HG03439 (cell line): ENCODE data around the gene PHETA2.
"Not testable (repeated sequence)": the region's sequence is repeated elsewhere in the genome, so short reads cannot be mapped to it uniquely, and the experiment has no call there.

Experiments used
- ATAC-seq: cut with Tn5 transposase; IDR thresholded peaks from one replicate; pipeline ENCODE4 v1.9.1; 2021; ENCODE audit warnings: mild to moderate bottlenecking, moderate library complexity; ENCODE audit not compliant: unreplicated experiment

The PHETA2 gene

GRCh38 chr22:42069801-42070516 lies 4.1 kb upstream of the PHETA2 start:
- ATAC-seq: no peak

GRCh38 chr22:42070517-42071422 lies 3.3 kb upstream of the PHETA2 start, which contains the start of gene NAGA:
NAGA (minus strand) TSS chr22:42070812; CDS start chr22:42070297, 515 bp downstream.
- peak; percentile 86 for ATAC-seq

GRCh38 chr22:42071508-42071907 lies 2.5 kb upstream of the PHETA2 start:
- ATAC-seq: not testable (repeated sequence)

GRCh38 chr22:42072606-42073330 lies 1.3 kb upstream of the PHETA2 start:
- no peak for ATAC-seq

- no peak for ATAC-seq
Observed at GRCh38 chr22:42073621-42074041, 417 bp upstream of the PHETA2 start.

- no peak for ATAC-seq
Observed at GRCh38 chr22:42074846-42075676, 1.0 kb downstream of the PHETA2 start.

GRCh38 chr22:42076764-42077485 lies 2.9 kb downstream of the PHETA2 start:
- no peak for ATAC-seq

- ATAC-seq: no peak
Observed at GRCh38 chr22:42077486-42078125, 3.6 kb downstream of the PHETA2 start.

- peak; percentile 9 for ATAC-seq
Observed at GRCh38 chr22:42078469-42079318, 4.6 kb downstream of the PHETA2 start.

GRCh38 chr22:42079319-42080251 lies 5.5 kb downstream of the PHETA2 start, which contains the start of gene SMDT1:
SMDT1 (plus strand) TSS chr22:42079700; CDS start chr22:42079769, 69 bp downstream.
- ATAC-seq: peak; percentile 82

GRCh38 chr22:42080287-42080686 lies 6.2 kb downstream of the PHETA2 start:
- no peak for ATAC-seq

- no peak for ATAC-seq
Observed at GRCh38 chr22:42083119-42083518, 9.1 kb downstream of the PHETA2 start.

- no peak for ATAC-seq
Observed at GRCh38 chr22:42084874-42085273, 10.8 kb downstream of the PHETA2 start.

- no peak for ATAC-seq
Observed at GRCh38 chr22:42086051-42086450, 12.0 kb downstream of the PHETA2 start.

- peak; percentile 97 for ATAC-seq
Observed at GRCh38 chr22:42090596-42091454, 16.8 kb downstream of the PHETA2 start, which contains the start of gene NDUFA6. NDUFA6 (minus strand) TSS chr22:42090772; CDS start chr22:42090744, 28 bp downstream.

GRCh38 chr22:42091455-42091782 lies 17.4 kb downstream of the PHETA2 start:
- no peak for ATAC-seq
